GM19238 (cell line): Measurements from ENCODE around the gene CACNG4.

Experiments used
- DNase-seq: peaks from one replicate; pipeline ENCODE4 v3.0.0; 2011; ENCODE audit warnings: low spot score; ENCODE audit not compliant: insufficient read length

CACNG4 gene

GRCh38 chr17:67041941-67042899 lies 77.7 kb downstream of the CACNG4 start:
- DNase-seq = no peak

DNA sequence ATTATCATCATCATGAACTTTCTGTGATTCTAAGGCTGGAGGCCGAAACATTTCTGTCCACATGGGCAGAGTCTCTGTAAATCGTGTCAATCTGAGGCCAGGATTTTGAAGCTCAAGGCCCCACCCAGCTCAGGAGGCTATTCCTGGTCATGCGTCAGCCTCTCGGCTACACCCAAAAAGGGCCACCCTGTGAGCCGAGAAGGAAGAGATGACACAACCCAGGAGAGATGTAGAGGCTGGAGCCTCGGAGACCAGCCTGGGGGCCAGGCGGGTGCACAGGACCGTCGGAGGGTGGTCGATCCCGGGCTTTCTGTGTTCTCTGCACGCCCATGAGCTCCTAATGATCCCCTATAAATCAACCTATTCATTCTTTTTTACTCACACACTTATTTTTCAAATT lies 78.8 kb downstream of the CACNG4 start:
- no peak for DNase-seq

- DNase-seq = no peak
Measured at GRCh38 chr17:67044016-67044772, 79.7 kb downstream of the CACNG4 start, which contains the start of gene CACNG1. CACNG1 (plus strand) TSS chr17:67044554; CDS start chr17:67044661, 107 bp downstream.

GRCh38 chr17:67044940-67045339 lies 80.4 kb downstream of the CACNG4 start:
- no peak for DNase-seq

GRCh38 chr17:67046398-67046797 lies 81.9 kb downstream of the CACNG4 start:
- DNase-seq = no peak

DNA sequence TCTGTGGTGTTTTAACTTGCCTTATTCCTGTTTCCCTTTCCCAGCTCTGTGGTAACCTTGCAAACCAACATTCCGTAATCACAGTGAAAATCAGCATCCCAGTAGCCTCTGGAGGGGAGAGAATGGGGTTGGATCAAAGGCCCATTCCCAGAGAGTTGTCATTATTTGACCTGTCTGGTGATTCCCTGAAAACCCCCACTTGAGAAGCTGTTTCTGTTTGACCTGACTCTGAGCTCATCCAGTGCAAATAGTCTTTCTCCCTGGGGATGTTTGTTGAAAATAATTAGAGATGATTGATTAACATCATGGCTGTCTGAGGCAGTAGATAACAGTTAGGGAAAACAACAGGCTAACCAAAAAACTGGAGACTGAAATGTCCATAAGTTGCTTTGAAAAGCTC lies 82.9 kb downstream of the CACNG4 start:
- DNase-seq = no peak

DNA sequence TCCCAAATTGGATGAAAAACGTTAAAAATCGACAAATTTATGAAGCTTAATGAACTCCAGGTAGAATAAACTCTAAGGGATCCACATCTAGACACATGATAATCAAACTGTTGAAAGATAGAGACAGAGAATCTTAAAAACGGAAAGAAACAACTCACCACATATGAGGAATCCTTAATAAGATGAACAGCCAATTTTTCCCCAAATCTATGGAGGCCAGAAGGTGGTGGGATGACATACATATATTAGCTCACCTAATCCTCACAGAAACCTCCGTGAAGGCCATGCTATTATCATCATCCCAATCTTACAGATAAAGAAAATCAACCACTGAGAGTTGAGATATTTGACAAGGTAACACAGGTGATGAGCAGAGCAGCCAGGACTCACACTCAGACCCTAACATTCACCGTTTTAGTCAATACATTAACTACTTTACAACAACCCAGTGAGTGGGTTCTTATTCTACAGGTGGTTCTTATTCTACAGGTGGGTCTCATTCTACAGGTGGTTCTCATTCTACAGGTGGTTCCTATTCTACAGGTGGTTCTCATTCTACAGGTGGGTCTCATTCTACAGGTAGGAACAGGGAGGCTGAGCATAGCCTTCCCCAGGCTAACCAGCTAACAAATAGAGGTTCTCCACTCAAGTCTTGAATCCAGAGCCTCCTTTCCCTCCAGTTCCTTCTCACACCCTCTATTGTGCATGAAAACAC lies 84.7 kb downstream of the CACNG4 start:
- DNase-seq = no peak

- DNase-seq = no peak
Measured at GRCh38 chr17:67050066-67050465, 85.6 kb downstream of the CACNG4 start.

DNA sequence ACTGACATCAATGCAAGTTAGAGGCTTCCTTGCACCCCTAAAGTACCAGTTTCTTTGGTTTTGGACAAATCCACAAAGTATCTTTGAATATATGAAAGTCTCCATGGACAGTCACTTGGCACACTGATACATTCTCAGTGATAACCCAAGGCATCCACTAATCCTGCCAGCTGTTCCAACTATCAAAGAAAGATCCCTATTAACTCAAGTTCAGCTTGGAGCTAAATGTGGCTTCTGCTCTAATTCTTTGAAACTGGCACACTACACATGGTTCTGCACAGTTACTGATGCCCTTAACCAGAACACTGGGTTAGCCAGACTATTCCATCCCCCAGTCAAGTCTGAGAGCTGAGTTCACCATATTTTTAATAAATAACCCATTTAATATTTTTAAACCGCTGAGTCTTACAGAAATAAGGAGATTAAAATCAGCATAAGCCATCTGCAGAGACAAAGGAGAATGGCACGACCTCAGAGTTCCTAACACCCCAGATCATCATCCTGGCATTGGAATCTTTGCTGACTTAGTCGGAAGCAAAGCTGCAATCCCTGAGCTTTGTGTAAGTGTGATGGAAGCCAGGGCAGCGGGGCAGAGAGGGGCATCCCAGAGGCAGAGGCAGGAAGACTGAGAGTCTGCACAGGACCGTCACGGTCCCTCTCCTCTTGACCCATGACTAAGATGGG lies 86.1 kb downstream of the CACNG4 start:
- DNase-seq = no peak

GRCh38 chr17:67051155-67051538 lies 86.6 kb downstream of the CACNG4 start:
- no peak for DNase-seq

GRCh38 chr17:67051837-67052236 lies 87.3 kb downstream of the CACNG4 start:
- no peak for DNase-seq

DNA sequence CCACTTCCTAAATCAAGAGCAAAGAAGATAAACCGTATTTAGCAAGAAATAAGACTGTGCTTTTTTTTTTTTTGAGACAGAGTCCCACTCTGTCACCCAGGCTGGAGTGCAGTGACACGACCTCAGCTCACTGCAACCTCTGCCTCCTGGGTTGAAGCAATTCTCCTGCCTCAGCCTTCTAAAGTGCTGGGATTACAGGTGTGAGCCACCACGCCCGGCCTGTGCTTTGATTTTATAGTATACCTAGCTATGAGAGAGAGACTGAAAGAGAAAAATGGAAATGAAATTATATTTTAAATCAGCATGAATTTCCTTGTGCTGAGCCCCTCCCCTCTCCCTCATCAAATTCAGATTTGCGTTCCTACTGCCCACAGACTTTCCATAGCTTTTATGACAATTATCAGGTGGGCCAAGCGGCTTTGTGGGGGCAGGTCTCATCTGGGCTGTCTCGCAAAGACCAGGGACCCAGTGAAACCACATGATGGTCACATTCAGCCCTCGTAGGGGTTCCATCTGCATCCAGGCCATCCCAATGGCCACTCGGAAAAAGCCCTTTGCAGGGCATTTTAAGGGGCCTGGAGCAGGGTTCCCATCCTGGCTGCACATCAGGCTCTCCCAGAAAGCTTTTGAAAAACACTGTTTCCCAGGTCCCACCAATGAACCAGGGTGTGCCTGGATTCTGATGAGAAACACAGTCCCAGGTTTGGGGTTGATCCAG lies 88.4 kb downstream of the CACNG4 start:
- DNase-seq = no peak

DNA sequence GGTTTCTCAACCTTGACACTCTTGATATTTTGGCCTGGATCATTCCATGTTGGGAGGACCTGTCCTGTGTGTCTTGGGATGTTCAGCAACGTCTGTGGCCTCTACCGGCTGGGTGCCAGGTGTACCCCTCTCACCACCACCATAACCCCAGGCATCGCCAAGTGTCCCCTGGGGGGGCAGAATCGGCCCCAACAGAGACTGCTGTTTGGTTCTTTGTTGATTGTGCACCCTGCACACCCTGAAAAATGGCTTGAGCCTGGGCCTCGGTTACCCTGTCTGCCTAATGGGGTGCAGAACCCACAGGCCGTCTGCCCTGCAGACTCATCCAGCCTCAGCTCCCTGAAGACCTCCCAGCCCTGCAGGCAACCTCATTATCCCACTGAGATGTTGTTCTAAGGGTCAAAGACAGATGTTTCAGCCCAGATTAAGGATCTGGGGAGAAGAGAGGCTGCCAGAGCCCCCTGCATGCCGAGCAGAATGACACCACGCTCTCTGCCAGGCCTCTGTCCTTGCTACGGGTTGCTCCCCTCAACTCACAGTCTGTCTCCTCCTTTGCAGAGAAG lies 89.0 kb downstream of the CACNG4 start:
- no peak for DNase-seq

- DNase-seq = no peak
Measured at GRCh38 chr17:67054011-67054591, 89.6 kb downstream of the CACNG4 start.

GRCh38 chr17:67054608-67055007 lies 90.1 kb downstream of the CACNG4 start:
- DNase-seq = no peak

GRCh38 chr17:67055041-67055443 lies 90.5 kb downstream of the CACNG4 start:
- no peak for DNase-seq

- no peak for DNase-seq
Measured at GRCh38 chr17:67055811-67056745, 91.6 kb downstream of the CACNG4 start.

- no peak for DNase-seq
Measured at GRCh38 chr17:67056746-67057490, 92.4 kb downstream of the CACNG4 start.
